PC-3 (cell line): ENCODE results near the gene TBC1D14. TPM values are rescaled to one million over a fixed set of nuclear protein-coding genes. Genes with fewer than 3 reads are reported as not detected.

Experiments
- ATAC-seq: fragments of 200-7000 bp; cut with Tn5 transposase; 2 replicates; pipeline ENCODE4 v1.9.1; 2020; ENCODE audit warnings: mild to moderate bottlenecking, moderate library complexity
- BruUV-seq: library from RNA; stranded (reverse); fragments of 400-500 nt; replicated peaks from 2 replicates; lab custom pipeline; 2021; lab: Mats Ljungman, UMichigan
- CTCF ChIA-PET: fragments of 300-600 bp; sonication (Branson Sonifier 250); formaldehyde crosslinking; loops from one replicate; lab custom pipeline; 2022; ENCODE audit warnings: antibody characterized with exemption; lab: Charles Lee
- POLR2A ChIA-PET: fragments of 300-600 bp; sonication (Branson Sonifier 250); formaldehyde crosslinking; loops from one replicate; lab custom pipeline; 2022; ENCODE audit warnings: antibody characterized with exemption; ENCODE audit not compliant: unreplicated experiment; lab: Charles Lee
- DNase-seq: peaks from one replicate; pipeline ENCODE4 v3.0.0-alpha.2; 2015
- H2AFZ ChIP-seq: fragments of 300-600 bp; sonication (generic); 2 replicates; pipeline ENCODE4 v1.6.0; 2016; ENCODE audit warnings: antibody characterized with exemption, low read length
- H3F3A ChIP-seq: fragments of 300-600 bp; sonication (generic); one replicate; pipeline ENCODE4 v1.6.0; 2017; ENCODE audit warnings: antibody characterized with exemption, low read length, control low read depth, mild to moderate bottlenecking; ENCODE audit not compliant: unreplicated experiment
- H3K27ac ChIP-seq: fragments of 300-600 bp; sonication (generic); 2 replicates; pipeline ENCODE4 v1.5.1; 2016; ENCODE audit warnings: mild to moderate bottlenecking, low read length
- H3K27me3 ChIP-seq: fragments of 300-600 bp; sonication (generic); 2 replicates; pipeline ENCODE4 v1.6.1; 2016; ENCODE audit warnings: low read length, mixed read lengths
- H3K36me3 ChIP-seq: fragments of 300-600 bp; sonication (generic); 2 replicates; pipeline ENCODE4 v1.6.1; 2016; ENCODE audit warnings: low read depth, mixed run types, low read length, mixed read lengths
- H3K4me1 ChIP-seq: fragments of 300-600 bp; sonication (generic); 2 replicates; pipeline ENCODE4 v1.5.1; 2016; ENCODE audit warnings: low read length; ENCODE audit not compliant: insufficient read depth
- H3K4me2 ChIP-seq: fragments of 300-600 bp; sonication (generic); 2 replicates; pipeline ENCODE4 v1.6.0; 2016; ENCODE audit warnings: low read length
- H3K4me3 ChIP-seq: fragments of 300-600 bp; sonication (generic); 2 replicates; pipeline ENCODE4 v1.5.1; 2016; ENCODE audit warnings: mild to moderate bottlenecking, low read length, mixed read lengths
- H3K79me2 ChIP-seq: fragments of 300-600 bp; sonication (generic); 2 replicates; pipeline ENCODE4 v1.6.1; 2017; ENCODE audit warnings: low read length, mixed read lengths
- H3K9ac ChIP-seq: fragments of 300-600 bp; sonication (generic); 2 replicates; pipeline ENCODE4 v1.6.0; 2016; ENCODE audit warnings: mild to moderate bottlenecking, low read length
- H3K9me2 ChIP-seq: fragments of 300-600 bp; sonication (generic); replicated peaks from 2 replicates; pipeline ENCODE4 v1.6.1; 2016; ENCODE audit warnings: mixed run types, low read length, mixed read lengths
- H3K9me3 ChIP-seq: fragments of 300-600 bp; sonication (generic); 2 replicates; pipeline ENCODE4 v1.6.1; 2016; ENCODE audit warnings: low read length, mixed read lengths
- H4K20me1 ChIP-seq: fragments of 300-600 bp; sonication (generic); 2 replicates; pipeline ENCODE4 v1.6.1; 2016; ENCODE audit warnings: low read length, mixed read lengths
- EZH2 ChIP-seq: fragments of 300-600 bp; sonication (generic); IDR thresholded peaks from one replicate; pipeline ENCODE4 v1.6.1; 2017; ENCODE audit warnings: antibody characterized with exemption, mild to moderate bottlenecking, low read length; ENCODE audit not compliant: unreplicated experiment
- EZH2phosphoT487 ChIP-seq: fragments of 300-600 bp; sonication (generic); IDR thresholded peaks from 2 replicates; pipeline ENCODE4 v1.6.1; 2018; ENCODE audit warnings: mild to moderate bottlenecking, antibody characterized with exemption, low read length, borderline replicate concordance
- intact Hi-C: fragments of 100-400 bp; cut with micrococcal nuclease; formaldehyde crosslinking; loops from 2 replicates; pipeline ENCODE4 v1.9.0; 2023
- total RNA-seq: library from RNA; depleted of rRNA; stranded (reverse); fragments of >200 nt; gene quantifications from 2 replicates; pipeline ENCODE4 v1.2.3, GENCODE V29; 2014
- TF ChIP-seq, protein P1 (sequence below): fragments of 300-600 bp; sonication (generic); conservative IDR thresholded peaks from 2 replicates; pipeline ENCODE4 v1.5.1; 2017; ENCODE audit warnings: antibody characterized with exemption, low read depth, mild to moderate bottlenecking, low read length

The TBC1D14 gene
- total RNA-seq, 1 experiment from 2014 or later, result 33.0 TPM

DNA sequence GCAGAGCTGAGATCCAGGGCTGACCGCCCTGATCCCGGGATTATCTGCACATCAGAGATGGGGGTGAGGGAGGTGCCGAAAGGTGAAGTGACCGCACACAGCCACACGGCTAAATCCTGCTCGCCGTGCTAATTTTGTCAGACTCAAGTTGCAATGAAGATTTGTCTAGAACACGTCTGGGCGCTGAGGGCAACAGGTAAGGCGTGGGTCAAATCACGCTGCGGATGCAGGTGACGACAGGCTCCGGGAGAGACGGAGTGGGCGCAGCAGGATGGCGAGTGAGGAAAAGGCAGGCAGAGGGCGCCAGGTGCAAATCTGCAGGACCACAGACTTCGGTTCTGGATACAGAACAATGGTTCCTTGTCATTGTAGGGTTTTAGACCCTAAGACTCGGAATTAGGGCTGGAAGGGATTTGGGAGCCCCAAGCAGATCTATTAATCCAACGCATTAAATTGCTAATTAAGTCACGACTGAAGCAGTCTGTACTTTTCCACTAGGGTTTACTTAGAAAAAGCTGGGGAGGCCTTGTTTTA, 1.9 kb upstream of the TBC1D14 start:
- Histone ChIP-seq H3K9me3 (no peaks in the 10 kb centered on the region), H4K20me1 (no peaks in the 10 kb centered on the region), H3F3A (no peaks in the 10 kb centered on the region), H3K4me3 (no peak overlapping the region), H3K27me3 (no peaks in the 10 kb centered on the region), H3K36me3 (no peaks in the 10 kb centered on the region), H2AFZ (0 out of 2 replicates have a peak overlapping the region, but pooled peaks have one; percentile 15), H3K4me2 (peak overlapping the region; percentile 36), H3K27ac (no peak overlapping the region), H3K79me2 (peaks cover 18% of the 10 kb centered on the region), H3K9me2 (no peaks in the 10 kb centered on the region), H3K9ac (no peak overlapping the region), H3K4me1 (peaks cover 8% of the 10 kb centered on the region)
- intact Hi-C loops, result loop anchor here (5.0 kb wide), 2 partner anchors 80 to 165 kb away; no protein-coding TSS in a partner anchor
- ChIA-PET CTCF (interaction anchor here (0.7 kb wide), 1 partner anchor 174 kb away, joined by 3 read pairs; no protein-coding TSS in a partner anchor), POLR2A (no interaction called here)
- DNase-seq (peak; percentile 32), ATAC-seq (no peak; the same call in 1 of the 2 replicates)
- TF ChIP-seq, protein P1, sequence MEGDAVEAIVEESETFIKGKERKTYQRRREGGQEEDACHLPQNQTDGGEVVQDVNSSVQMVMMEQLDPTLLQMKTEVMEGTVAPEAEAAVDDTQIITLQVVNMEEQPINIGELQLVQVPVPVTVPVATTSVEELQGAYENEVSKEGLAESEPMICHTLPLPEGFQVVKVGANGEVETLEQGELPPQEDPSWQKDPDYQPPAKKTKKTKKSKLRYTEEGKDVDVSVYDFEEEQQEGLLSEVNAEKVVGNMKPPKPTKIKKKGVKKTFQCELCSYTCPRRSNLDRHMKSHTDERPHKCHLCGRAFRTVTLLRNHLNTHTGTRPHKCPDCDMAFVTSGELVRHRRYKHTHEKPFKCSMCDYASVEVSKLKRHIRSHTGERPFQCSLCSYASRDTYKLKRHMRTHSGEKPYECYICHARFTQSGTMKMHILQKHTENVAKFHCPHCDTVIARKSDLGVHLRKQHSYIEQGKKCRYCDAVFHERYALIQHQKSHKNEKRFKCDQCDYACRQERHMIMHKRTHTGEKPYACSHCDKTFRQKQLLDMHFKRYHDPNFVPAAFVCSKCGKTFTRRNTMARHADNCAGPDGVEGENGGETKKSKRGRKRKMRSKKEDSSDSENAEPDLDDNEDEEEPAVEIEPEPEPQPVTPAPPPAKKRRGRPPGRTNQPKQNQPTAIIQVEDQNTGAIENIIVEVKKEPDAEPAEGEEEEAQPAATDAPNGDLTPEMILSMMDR, result peak; percentile 52
- TF ChIP-seq EZH2phosphoT487, result no peak
- no TSS peak for BruUV-seq

DNA sequence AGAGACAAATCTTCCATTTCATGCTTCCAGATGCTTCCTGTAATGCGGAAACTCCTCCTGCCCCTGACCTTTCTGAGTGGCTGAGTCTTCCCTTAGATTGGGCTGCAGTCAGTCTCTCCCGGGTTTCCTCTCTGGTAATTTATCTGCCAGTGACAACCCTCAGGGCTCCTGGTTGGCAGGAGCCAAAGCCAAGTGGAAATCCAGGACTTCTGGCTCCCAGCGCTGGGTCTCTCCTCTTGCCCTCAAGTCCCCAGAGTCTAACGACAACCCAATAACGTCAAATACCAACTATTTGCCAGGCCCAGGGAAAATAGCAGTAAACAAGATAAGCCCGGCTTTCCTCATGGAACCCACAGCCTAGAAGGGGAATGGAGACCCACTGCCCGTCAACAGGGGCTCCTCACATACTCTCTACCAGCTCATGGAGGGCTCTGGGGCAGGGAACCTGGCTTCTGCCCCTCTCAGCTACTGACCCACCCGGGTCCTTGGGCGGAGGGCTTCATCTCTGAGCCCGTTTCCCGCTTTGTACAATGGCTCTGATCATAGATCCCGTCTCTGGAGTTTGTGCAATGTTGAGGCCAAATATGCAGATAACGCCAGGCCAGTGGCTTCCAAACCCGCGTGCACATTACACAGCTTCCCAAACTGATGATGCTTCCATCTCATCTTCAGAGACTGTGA, 1.1 kb upstream of the TBC1D14 start:
- no peak for DNase-seq
- H3K9me3 ChIP-seq, result no peaks in the 10 kb centered on the region
- H3K9ac ChIP-seq, result peak overlapping the region; percentile 85
- TF ChIP-seq EZH2phosphoT487 (no peak), EZH2 (no peak)
- TF ChIP-seq, protein P1, result no peak
- H2AFZ ChIP-seq, result peak overlapping the region; percentile 72
- H4K20me1 ChIP-seq, result no peaks in the 10 kb centered on the region
- TSS peak; percentile 83 for BruUV-seq
- intact Hi-C loops, result loop anchor here (5.0 kb wide), 2 partner anchors 79 to 164 kb away; no protein-coding TSS in a partner anchor
- no peaks in the 10 kb centered on the region for H3K27me3 ChIP-seq
- CTCF ChIA-PET, result no interaction called here
- no peaks in the 10 kb centered on the region for H3K36me3 ChIP-seq
- peaks cover 8% of the 10 kb centered on the region for H3K4me1 ChIP-seq
- H3K9me2 ChIP-seq, result no peaks in the 10 kb centered on the region
- H3K4me3 ChIP-seq, result peak overlapping the region; percentile 78
- peaks cover 18% of the 10 kb centered on the region for H3K79me2 ChIP-seq
- H3K4me2 ChIP-seq, result peak overlapping the region; percentile 81
- no peak overlapping the region for H3K27ac ChIP-seq
- ATAC-seq, result no peak
- no peaks in the 10 kb centered on the region for H3F3A ChIP-seq
- POLR2A ChIA-PET, result no interaction called here

DNA sequence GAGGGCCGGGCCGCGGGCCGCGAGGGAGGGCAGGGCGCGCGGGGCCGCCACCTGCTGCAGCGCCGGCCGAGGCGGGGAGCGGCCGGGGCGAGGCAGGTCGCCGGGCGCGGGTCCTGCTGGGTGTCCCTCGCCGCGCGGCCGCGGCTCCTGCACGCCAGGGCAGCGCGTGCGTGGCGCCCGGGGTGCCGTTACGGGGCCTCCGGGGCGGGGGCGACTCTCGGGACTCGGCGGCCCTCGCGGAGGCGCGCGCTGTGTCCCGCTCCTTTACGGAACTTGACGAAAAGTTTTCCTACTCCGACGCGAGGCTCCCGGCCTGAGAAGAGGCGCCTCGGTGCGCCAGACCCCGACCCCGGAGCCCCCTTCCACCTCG, 329 bp downstream of the TBC1D14 start:
- Histone ChIP-seq H3K9ac (peak overlapping the region; percentile 65), H3K9me2 (no peaks in the 10 kb centered on the region), H2AFZ (0 out of 2 replicates have a peak overlapping the region, but pooled peaks have one; percentile 34), H3K9me3 (no peaks in the 10 kb centered on the region), H3K36me3 (no peaks in the 10 kb centered on the region), H3K4me2 (peak overlapping the region; percentile 100), H3K4me1 (peaks cover 8% of the 10 kb centered on the region), H3K4me3 (peak overlapping the region; percentile 78), H3K27ac (no peak overlapping the region), H4K20me1 (no peaks in the 10 kb centered on the region), H3K27me3 (no peaks in the 10 kb centered on the region), H3K79me2 (peaks cover 18% of the 10 kb centered on the region), H3F3A (no peaks in the 10 kb centered on the region)
- CTCF ChIA-PET, result no interaction called here
- ATAC-seq (peak; percentile 48), DNase-seq (peak; percentile 8)
- POLR2A ChIA-PET, result no interaction called here
- no TSS peak for BruUV-seq
- intact Hi-C loops, result loop anchor here (5.0 kb wide), 2 partner anchors 77 to 162 kb away; no protein-coding TSS in a partner anchor
- TF ChIP-seq EZH2 (no peak), EZH2phosphoT487 (no peak)
- TF ChIP-seq, protein P1, result no peak
